Middle frontal gyrus (tissue), 1 donor: ENCODE data around the gene LBX2.

Experiments used
- DNase-seq: peaks from one replicate; pipeline ENCODE4 v3.0.0-alpha.2; 2015; ENCODE audit warnings: low spot score; ENCODE audit errors: extremely low spot score

Gene LBX2

GRCh38 chr2:74457549-74458131, 41.8 kb downstream of the LBX2 start:
- DNase-seq, result no peak

DNA sequence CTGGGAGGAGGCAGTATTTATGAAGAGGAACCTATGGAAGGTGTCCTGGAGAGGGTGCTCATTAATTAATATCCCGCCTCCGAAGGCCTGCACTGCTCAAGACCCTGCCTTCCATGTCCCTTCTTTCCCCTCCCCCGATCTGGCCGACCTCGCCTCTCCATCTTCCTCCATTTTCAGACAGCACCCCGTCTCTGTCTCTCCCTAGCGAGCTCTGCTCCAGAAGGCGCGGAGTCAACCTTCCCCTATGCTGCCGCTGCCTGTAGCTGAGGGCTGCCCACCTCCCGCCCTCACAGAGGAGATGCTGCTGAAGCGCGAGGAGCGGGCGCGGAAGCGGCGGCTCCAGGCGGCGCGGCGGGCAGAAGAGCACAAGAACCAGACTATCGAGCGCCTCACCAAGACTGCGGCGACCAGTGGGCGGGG, 42.3 kb downstream of the LBX2 start:
- peak; percentile 30 for DNase-seq

GRCh38 chr2:74454654-74455511, 44.5 kb downstream of the LBX2 start, which contains the start of gene INO80B:
Gene INO80B, plus strand, starts transcription at chr2:74455087. Its CDS starts 30 bp downstream, at chr2:74455117.
- DNase-seq, result peak; percentile 94

DNA sequence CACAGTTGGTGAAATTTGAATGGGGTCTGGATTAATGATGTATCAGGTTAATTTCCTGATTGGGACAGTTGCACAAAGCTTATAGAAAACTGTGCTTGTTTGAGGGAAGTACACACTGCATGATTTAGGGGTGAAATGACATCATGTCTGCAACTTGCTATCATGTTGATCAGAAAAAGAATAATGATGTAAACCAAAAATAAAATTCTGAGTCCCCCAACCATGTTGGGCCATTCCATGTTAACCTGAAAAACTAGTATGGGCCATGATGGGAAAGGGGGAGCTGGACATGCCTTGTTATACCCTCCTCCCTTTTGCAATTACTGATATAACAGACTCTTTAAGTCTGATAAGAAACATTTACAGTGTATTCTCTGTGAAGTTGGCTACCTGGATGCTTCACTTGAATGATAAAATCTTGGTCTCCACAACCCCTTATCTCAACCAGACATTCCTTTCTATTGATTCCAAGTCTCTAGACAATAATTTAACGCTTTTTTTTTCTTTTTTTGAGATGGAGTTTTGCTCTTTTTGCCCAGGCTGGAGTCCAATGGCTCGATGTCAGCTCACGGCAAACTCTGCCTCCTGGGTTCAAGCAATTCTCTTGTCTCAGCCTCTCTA, 48.7 kb downstream of the LBX2 start:
- DNase-seq, result no peak

GRCh38 chr2:74448771-74449170, 50.6 kb downstream of the LBX2 start:
- DNase-seq, result no peak
